Stimulated activated memory B cell treated with anti-CD40 and anti-IgM and Interleukin-4, amounts not matched to agents 10 μg/mL and 1 μg/mL and 100 μg/mL, for 72 hours (primary cell): ENCODE measurements around the gene TMEM176B.
"Not testable (repeated sequence)": the region's sequence is repeated elsewhere in the genome, so short reads cannot be mapped to it uniquely, and the experiment has no call there.

Experiments
- ATAC-seq: fragments of 150-1000 bp; cut with Tn5 transposase; 2 replicates; pipeline ENCODE4 v1.10.0; 2021
- H3K27ac Mint-ChIP-seq: one replicate; pipeline ENCODE4 v1.8.0; 2022; ENCODE audit warnings: mild to moderate bottlenecking, mixed read lengths
- H3K27me3 Mint-ChIP-seq: one replicate; pipeline ENCODE4 v1.8.0; 2022; ENCODE audit warnings: mixed read lengths
- H3K36me3 Mint-ChIP-seq: one replicate; pipeline ENCODE4 v1.8.0; 2022; ENCODE audit warnings: mixed read lengths
- H3K4me1 Mint-ChIP-seq: one replicate; pipeline ENCODE4 v1.8.0; 2022; ENCODE audit warnings: mixed read lengths
- H3K4me3 Mint-ChIP-seq: one replicate; pipeline ENCODE4 v1.8.0; 2022; ENCODE audit warnings: mild to moderate bottlenecking, moderate library complexity, mixed read lengths
- H3K9me3 Mint-ChIP-seq: one replicate; pipeline ENCODE4 v1.8.0; 2022; ENCODE audit warnings: mixed read lengths

The TMEM176B gene

DNA sequence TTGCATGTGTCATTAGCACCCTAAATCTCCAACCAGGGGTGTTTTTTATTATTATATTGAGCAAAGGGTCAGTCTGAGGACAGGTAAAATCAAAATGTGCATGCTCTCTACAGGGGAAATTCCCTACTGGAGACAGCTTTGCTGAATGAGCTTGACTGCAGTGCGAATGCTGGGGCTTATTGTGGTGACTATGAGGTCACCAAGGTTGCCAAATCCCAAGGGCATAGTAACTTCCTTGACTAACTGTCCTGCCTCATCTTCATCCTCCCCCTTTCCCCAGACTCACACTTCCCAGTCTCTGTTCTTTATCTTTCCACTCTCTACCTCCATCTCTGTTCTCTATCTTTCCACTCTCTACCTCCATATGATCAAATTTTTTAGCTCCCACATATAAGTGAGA is 29.3 kb upstream of the TMEM176B start:
- H3K4me1 Mint-ChIP-seq: no peaks in the 10 kb centered on the region
- H3K27me3 Mint-ChIP-seq: peaks cover 52% of the 10 kb centered on the region

DNA sequence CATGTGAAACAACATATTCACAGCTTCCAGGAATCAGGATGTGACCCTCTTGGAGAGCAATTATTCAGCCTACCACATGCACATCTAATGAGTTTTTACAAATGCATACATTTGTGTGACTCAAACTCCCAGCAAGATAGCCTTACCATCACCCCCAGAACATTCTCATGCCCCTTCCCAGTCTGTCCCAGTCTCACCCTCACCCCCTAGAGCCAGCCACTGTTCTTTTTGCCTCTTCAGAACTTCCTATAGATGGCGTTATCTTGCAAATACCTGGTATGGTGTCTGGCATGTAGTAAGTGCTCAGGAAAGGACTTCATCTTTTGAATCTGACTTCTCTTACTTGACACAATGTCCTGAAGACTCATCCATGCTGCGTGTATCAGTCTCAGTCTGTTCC is 28.2 kb upstream of the TMEM176B start:
- Mint-ChIP-seq H3K36me3 (no peaks in the 10 kb centered on the region), H3K27me3 (peaks cover 43% of the 10 kb centered on the region), H3K9me3 (no peaks in the 10 kb centered on the region), H3K27ac (no peak overlapping the region), H3K4me3 (no peak overlapping the region), H3K4me1 (no peaks in the 10 kb centered on the region)
- no peak for ATAC-seq

More for the DNA sequence above, 29.3 kb upstream of the TMEM176B start:
- no peak for ATAC-seq
- Mint-ChIP-seq H3K36me3 (no peaks in the 10 kb centered on the region), H3K9me3 (no peaks in the 10 kb centered on the region), H3K4me3 (no peak overlapping the region), H3K27ac (no peak overlapping the region)

DNA sequence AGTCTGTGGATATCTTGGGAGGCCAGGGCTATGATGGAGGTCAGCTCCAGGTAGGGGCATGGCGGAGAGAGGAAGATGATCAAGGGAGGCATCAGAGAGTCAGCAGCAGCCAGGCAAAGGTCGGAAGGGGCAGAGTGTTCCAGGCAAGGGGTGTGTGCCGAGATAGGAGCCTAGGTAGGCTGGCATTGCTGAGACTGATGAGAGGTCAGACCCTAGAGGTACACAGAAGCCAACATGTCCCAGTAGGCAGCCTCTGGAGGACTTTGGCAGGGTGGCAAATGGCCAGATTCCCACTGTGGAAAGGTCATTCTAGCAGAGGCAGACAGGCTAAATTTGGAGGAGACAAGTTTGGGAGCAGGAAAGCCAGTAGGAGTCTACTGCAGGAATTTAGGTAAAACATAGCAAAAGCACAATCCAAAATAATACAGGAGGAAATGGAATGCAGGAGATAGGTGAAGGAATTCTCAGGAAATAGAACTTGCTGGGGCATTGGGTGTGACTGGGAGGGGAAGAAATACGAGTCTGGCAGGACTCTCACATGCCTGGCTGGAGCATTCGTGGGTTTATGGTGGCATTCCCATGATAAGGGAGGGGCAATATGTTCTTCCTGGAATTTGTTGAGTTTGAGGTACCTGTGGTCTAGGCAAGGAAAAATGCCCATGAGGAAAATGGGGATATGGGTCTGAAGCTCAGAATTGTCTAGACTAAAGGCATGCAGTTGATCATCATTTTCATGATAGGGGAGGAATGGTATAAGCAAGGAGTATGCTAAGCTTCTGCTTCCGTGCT is 26.1 kb upstream of the TMEM176B start:
- peaks cover 5% of the 10 kb centered on the region for H3K36me3 Mint-ChIP-seq
- H3K27me3 Mint-ChIP-seq: peaks cover 44% of the 10 kb centered on the region
- H3K9me3 Mint-ChIP-seq: peaks cover 3% of the 10 kb centered on the region
- no peaks in the 10 kb centered on the region for H3K4me1 Mint-ChIP-seq
- no peak for ATAC-seq
- no peak overlapping the region for H3K27ac Mint-ChIP-seq
- no peak overlapping the region for H3K4me3 Mint-ChIP-seq

GRCh38 chr7:150824379-150825177 is 24.4 kb upstream of the TMEM176B start:
- H3K27ac Mint-ChIP-seq: no peak overlapping the region
- H3K9me3 Mint-ChIP-seq: peaks cover 3% of the 10 kb centered on the region
- ATAC-seq: no peak
- peaks cover 47% of the 10 kb centered on the region for H3K27me3 Mint-ChIP-seq
- H3K4me3 Mint-ChIP-seq: no peak overlapping the region
- peaks cover 5% of the 10 kb centered on the region for H3K36me3 Mint-ChIP-seq
- H3K4me1 Mint-ChIP-seq: no peaks in the 10 kb centered on the region

GRCh38 chr7:150823484-150824126 is 23.4 kb upstream of the TMEM176B start:
- ATAC-seq: no peak
- Mint-ChIP-seq H3K4me3 (no peak overlapping the region), H3K27me3 (peaks cover 43% of the 10 kb centered on the region), H3K36me3 (peaks cover 5% of the 10 kb centered on the region), H3K27ac (no peak overlapping the region), H3K4me1 (no peaks in the 10 kb centered on the region), H3K9me3 (peaks cover 3% of the 10 kb centered on the region)

- no peak overlapping the region for H3K4me3 Mint-ChIP-seq
- H3K27ac Mint-ChIP-seq: no peak overlapping the region
- H3K36me3 Mint-ChIP-seq: peaks cover 5% of the 10 kb centered on the region
- H3K4me1 Mint-ChIP-seq: no peaks in the 10 kb centered on the region
- ATAC-seq: no peak
- H3K9me3 Mint-ChIP-seq: peaks cover 3% of the 10 kb centered on the region
- peaks cover 39% of the 10 kb centered on the region for H3K27me3 Mint-ChIP-seq
These were observed 22.9 kb upstream of the TMEM176B start for GRCh38 chr7:150823043-150823442.

GRCh38 chr7:150820578-150821198 is 20.5 kb upstream of the TMEM176B start:
- Mint-ChIP-seq H3K27me3 (peaks cover 52% of the 10 kb centered on the region), H3K9me3 (peaks cover 7% of the 10 kb centered on the region), H3K36me3 (peaks cover 5% of the 10 kb centered on the region), H3K27ac (peak overlapping the region; percentile 67), H3K4me3 (no peak overlapping the region), H3K4me1 (no peaks in the 10 kb centered on the region)
- peak; percentile 78 for ATAC-seq

- Mint-ChIP-seq H3K27me3 (peaks cover 51% of the 10 kb centered on the region), H3K4me3 (no peak overlapping the region), H3K9me3 (peaks cover 8% of the 10 kb centered on the region), H3K4me1 (no peaks in the 10 kb centered on the region), H3K36me3 (peaks cover 5% of the 10 kb centered on the region), H3K27ac (peak overlapping the region; percentile 67)
- ATAC-seq: no peak
These were observed 20.0 kb upstream of the TMEM176B start for GRCh38 chr7:150820148-150820547.

DNA sequence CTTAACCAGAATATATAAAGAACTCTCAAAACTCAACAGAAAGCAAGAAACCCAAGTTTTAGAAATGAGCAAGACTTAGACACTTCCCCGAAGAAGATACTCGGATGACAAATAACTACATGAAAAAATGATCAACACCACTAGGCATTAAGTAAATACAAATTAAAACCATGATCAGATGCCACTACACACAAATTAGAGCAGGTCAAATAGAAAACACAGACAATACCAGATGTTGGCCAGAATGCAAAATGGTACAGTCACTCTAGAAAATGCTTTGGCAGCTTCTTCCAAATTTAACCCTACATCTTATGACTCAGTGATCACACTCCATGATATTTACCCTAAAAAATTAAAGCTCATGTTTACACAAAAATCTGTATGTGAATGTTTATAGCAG is 18.8 kb upstream of the TMEM176B start:
- no peak for ATAC-seq
- H3K36me3 Mint-ChIP-seq: peaks cover 5% of the 10 kb centered on the region
- H3K4me1 Mint-ChIP-seq: no peaks in the 10 kb centered on the region
- H3K27me3 Mint-ChIP-seq: peaks cover 51% of the 10 kb centered on the region
- H3K4me3 Mint-ChIP-seq: no peak overlapping the region
- H3K9me3 Mint-ChIP-seq: peaks cover 8% of the 10 kb centered on the region
- no peak overlapping the region for H3K27ac Mint-ChIP-seq

GRCh38 chr7:150814328-150815001 is 14.3 kb upstream of the TMEM176B start:
- Mint-ChIP-seq H3K36me3 (no peaks in the 10 kb centered on the region), H3K4me3 (no peak overlapping the region), H3K27ac (no peak overlapping the region), H3K4me1 (no peaks in the 10 kb centered on the region), H3K27me3 (peaks cover 52% of the 10 kb centered on the region), H3K9me3 (peaks cover 5% of the 10 kb centered on the region)
- no peak for ATAC-seq

DNA sequence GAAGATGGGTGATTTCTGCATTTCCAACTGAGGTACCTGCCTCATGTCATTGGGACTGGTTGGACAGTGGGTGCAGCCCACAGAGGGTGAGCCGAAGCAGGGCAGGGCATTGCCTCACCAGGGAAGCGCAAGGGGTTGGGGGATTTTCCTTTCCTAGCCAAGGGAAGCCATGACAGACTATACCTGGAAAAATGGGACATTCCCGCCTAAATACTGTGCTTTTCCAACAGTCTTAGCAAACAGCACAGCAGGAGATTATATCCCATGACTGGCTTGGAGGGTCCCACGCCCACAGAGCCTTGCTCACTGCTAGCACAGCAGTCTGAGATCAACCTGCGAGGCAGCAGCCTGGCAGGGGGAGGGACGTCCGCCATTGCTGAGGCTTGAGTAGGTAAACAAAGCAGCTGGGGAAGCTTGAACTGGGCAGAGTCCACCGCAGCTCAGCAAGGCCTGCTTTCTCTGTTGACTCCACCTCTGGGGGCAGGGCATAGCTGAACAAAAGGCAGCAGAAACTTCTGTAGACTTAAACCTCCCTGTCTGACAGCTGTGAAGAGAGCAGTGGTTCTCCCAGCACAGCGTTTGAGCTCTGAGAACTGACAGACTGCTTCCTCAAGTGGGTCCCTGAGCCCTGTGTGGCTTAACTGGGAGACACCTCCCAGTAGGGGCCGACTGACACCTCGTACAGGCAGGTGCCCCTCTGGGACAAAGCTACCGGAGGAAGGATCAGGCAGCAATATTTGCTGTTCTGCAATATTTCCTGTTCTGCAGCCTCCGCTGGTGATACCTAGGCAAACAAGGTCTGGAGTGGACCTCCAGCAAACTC is 7.7 kb upstream of the TMEM176B start:
- ATAC-seq, H3K4me3 Mint-ChIP-seq, H3K9me3 Mint-ChIP-seq, H3K36me3 Mint-ChIP-seq, H3K27ac Mint-ChIP-seq, H3K4me1 Mint-ChIP-seq: not testable (repeated sequence)
- peaks cover 75% of the 10 kb centered on the region for H3K27me3 Mint-ChIP-seq

DNA sequence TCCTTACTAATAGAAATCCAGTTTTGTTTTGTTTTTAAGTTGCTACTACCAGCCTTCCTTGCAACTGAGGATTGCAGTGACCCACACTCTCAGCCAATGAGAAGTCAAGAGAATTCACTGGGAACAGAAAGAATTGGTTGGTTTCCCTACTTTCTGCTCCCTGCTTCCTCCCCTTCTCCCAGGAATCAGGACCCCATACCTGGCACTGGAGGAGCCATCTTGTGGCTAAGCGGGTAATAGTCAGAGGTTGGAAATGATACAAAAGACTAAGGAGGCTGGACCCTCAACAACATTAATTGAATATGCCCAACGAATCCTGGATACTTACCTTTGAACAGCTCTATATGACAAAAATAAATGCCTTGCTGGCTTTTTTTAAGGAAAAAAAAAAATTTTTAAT is 6.7 kb upstream of the TMEM176B start:
- H3K9me3 Mint-ChIP-seq: peaks cover 5% of the 10 kb centered on the region
- peaks cover 4% of the 10 kb centered on the region for H3K4me1 Mint-ChIP-seq
- no peak overlapping the region for H3K4me3 Mint-ChIP-seq
- ATAC-seq: no peak
- no peak overlapping the region for H3K27ac Mint-ChIP-seq
- H3K36me3 Mint-ChIP-seq: peaks cover 5% of the 10 kb centered on the region
- peaks cover 83% of the 10 kb centered on the region for H3K27me3 Mint-ChIP-seq

GRCh38 chr7:150806454-150806853 is 6.3 kb upstream of the TMEM176B start:
- Mint-ChIP-seq H3K27me3 (peaks cover 83% of the 10 kb centered on the region), H3K4me1 (peaks cover 7% of the 10 kb centered on the region), H3K36me3 (peaks cover 5% of the 10 kb centered on the region), H3K4me3 (no peak overlapping the region), H3K27ac (no peak overlapping the region), H3K9me3 (peaks cover 5% of the 10 kb centered on the region)
- ATAC-seq: no peak

- Mint-ChIP-seq H3K9me3 (peaks cover 5% of the 10 kb centered on the region), H3K27me3 (peaks cover 83% of the 10 kb centered on the region), H3K4me1 (peaks cover 12% of the 10 kb centered on the region), H3K36me3 (peaks cover 5% of the 10 kb centered on the region), H3K4me3 (no peak overlapping the region), H3K27ac (no peak overlapping the region)
- ATAC-seq: no peak
These were observed 5.7 kb upstream of the TMEM176B start for GRCh38 chr7:150805864-150806263.
